HepG2 (cell line): Measurements from ENCODE around the gene NPPC. TPM values are rescaled to one million over a fixed set of nuclear protein-coding genes. Genes with fewer than 3 reads are reported as not detected.

Source experiments
- ATAC-seq: fragments of 200-7000 bp; cut with Tn5 transposase; 3 replicates; pipeline ENCODE4 v1.9.1; 2020; ENCODE audit warnings: mild to moderate bottlenecking, moderate library complexity
- BruUV-seq: library from RNA; stranded (reverse); fragments of 400-500 nt; replicated peaks from 2 replicates; lab custom pipeline; 2021; lab: Mats Ljungman, UMichigan
- CTCF ChIA-PET: fragments of 300-600 bp; formaldehyde crosslinking; extraction: SDS; loops from one replicate; lab custom pipeline; 2021; ENCODE audit warnings: low total read pairs, inconsistent platforms, low intra/inter-chr PET ratio; lab: Yijun Ruan, JAX
- POLR2A ChIA-PET: fragments of 350-600 bp; sonication (Branson Sonifier 250); formaldehyde crosslinking; loops from one replicate; lab custom pipeline; 2020; ENCODE audit warnings: antibody characterized with exemption, inconsistent platforms; lab: Yijun Ruan, JAX
- DNase-seq: peaks from one replicate; pipeline ENCODE4 v3.0.0-alpha.2; 2015; ENCODE audit warnings: low spot score
- FAIRE-seq: peaks from 3 replicates; lab custom pipeline; 2011; peaks lifted over from hg19 to GRCh38; lab: Jason Lieb, UNC
- H2AFZ ChIP-seq: one replicate; pipeline ENCODE4 v1.6.1; 2011; ENCODE audit warnings: low read length, inconsistent platforms
- H3K27ac ChIP-seq: fragments of 300-600 bp; 3 replicates; pipeline ENCODE4 v1.8.0; 2011; ENCODE audit warnings: mixed run types, mild to moderate bottlenecking, mixed read lengths, low read length, inconsistent platforms; ENCODE audit not compliant: insufficient read depth; ENCODE audit errors: extremely low read length
- H3K27me3 ChIP-seq, 2 experiments: fragments of 200-600 bp in 1 of 2; 2 replicates in 1 of 2; 3 replicates in 1 of 2; pipeline versions ENCODE4 v1.6.0 to v1.8.0; 2011; ENCODE audit warnings: low read length in 2 of 2, mild to moderate bottlenecking in 2 of 2, moderate library complexity in 2 of 2, inconsistent platforms in 1 of 2; ENCODE audit not compliant: insufficient read depth in 2 of 2, control insufficient read depth in 1 of 2
- H3K36me3 ChIP-seq, 2 experiments: fragments of 200-600 bp in 1 of 2; replicated peaks in 1 of 2; 2 replicates in 1 of 2; 3 replicates in 1 of 2; pipeline versions ENCODE4 v1.5.1 to v1.8.0; 2011; ENCODE audit warnings: low read length in 2 of 2, inconsistent platforms in 1 of 2; ENCODE audit not compliant: insufficient read depth in 2 of 2, control insufficient read depth in 1 of 2
- H3K4me1 ChIP-seq: 2 replicates; pipeline ENCODE4 v1.5.1; 2012; ENCODE audit warnings: low read length, inconsistent platforms; ENCODE audit not compliant: insufficient read depth
- H3K4me2 ChIP-seq: 2 replicates; pipeline ENCODE4 v1.6.0; 2011; ENCODE audit warnings: low read depth, low read length, inconsistent platforms
- H3K4me3 ChIP-seq, 3 experiments: fragments of 200-600 bp in 1 of 3; sonication (generic), shearing (Covaris generic) in 1 of 3; replicated peaks in 1 of 3; 2 replicates each; pipeline ENCODE4 v1.5.1; 2011 to 2016; ENCODE audit warnings: low read length in 3 of 3, inconsistent platforms in 2 of 3, low read depth in 2 of 3, mild to moderate bottlenecking in 2 of 3, control low read depth in 1 of 3, mixed read lengths in 1 of 3; ENCODE audit not compliant: insufficient read depth in 1 of 3
- H3K79me2 ChIP-seq: one replicate; pipeline ENCODE4 v1.6.1; 2011; ENCODE audit warnings: low read length, inconsistent platforms; ENCODE audit not compliant: insufficient read depth
- H3K9ac ChIP-seq: 2 replicates; pipeline ENCODE4 v1.6.0; 2011; ENCODE audit warnings: mild to moderate bottlenecking, low read depth, low read length, inconsistent platforms; ENCODE audit not compliant: insufficient read depth
- H3K9me3 ChIP-seq: 2 replicates; pipeline ENCODE4 v1.5.1; 2012; ENCODE audit warnings: mild to moderate bottlenecking, low read length
- H4K20me1 ChIP-seq: 2 replicates; pipeline ENCODE4 v1.6.0; 2011; ENCODE audit warnings: inconsistent platforms, mild to moderate bottlenecking, low read length, moderate library complexity; ENCODE audit not compliant: insufficient read depth
- CHD2 ChIP-seq: IDR thresholded peaks from 2 replicates; pipeline ENCODE4 v1.6.1; 2011; ENCODE audit warnings: low read depth, low read length, improper control_type of control experiment
- E2F2 ChIP-seq: sonication (generic); formaldehyde crosslinking; IDR thresholded peaks from 2 replicates; pipeline ENCODE4 v1.4.0; 2020; ENCODE audit warnings: missing genetic modification reagents, borderline replicate concordance
- ESRRA ChIP-seq: sonication (generic); formaldehyde crosslinking; IDR thresholded peaks from 2 replicates; pipeline ENCODE4 v1.5.1; 2020; ENCODE audit warnings: mild to moderate bottlenecking, low read depth, missing genetic modification reagents
- FOSL2 ChIP-seq: sonication (generic); formaldehyde crosslinking; IDR thresholded peaks from 2 replicates; pipeline ENCODE4 v1.4.0; 2020; ENCODE audit warnings: missing genetic modification reagents
- HMGXB3 ChIP-seq: sonication (generic); formaldehyde crosslinking; IDR thresholded peaks from 2 replicates; pipeline ENCODE4 v1.4.0; 2020; ENCODE audit warnings: missing genetic modification reagents, borderline replicate concordance
- NFE2L2 ChIP-seq: fragments of 150-350 bp; IDR thresholded peaks from 2 replicates; pipeline ENCODE4 v1.6.1; 2014; ENCODE audit warnings: low read length
- RCOR2 ChIP-seq: IDR thresholded peaks from 2 replicates; pipeline ENCODE4 v1.6.1; 2016; ENCODE audit warnings: missing biosample characterization, missing genetic modification reagents
- TBP ChIP-seq: sonication (generic); formaldehyde crosslinking; IDR thresholded peaks from 2 replicates; pipeline ENCODE4 v1.5.0; 2020; ENCODE audit warnings: missing genetic modification reagents
- ZNF143 ChIP-seq: sonication (generic); formaldehyde crosslinking; IDR thresholded peaks from 2 replicates; pipeline ENCODE4 v1.4.0; 2020; ENCODE audit warnings: missing genetic modification reagents
- ZNF235 ChIP-seq: sonication (generic); formaldehyde crosslinking; IDR thresholded peaks from 2 replicates; pipeline ENCODE4 v1.8.1; 2023; ENCODE audit warnings: mild to moderate bottlenecking, missing genetic modification reagents, borderline replicate concordance
- ZNF431 ChIP-seq: sonication (generic); formaldehyde crosslinking; IDR thresholded peaks from 2 replicates; pipeline ENCODE4 v1.9.0; 2022; ENCODE audit warnings: missing genetic modification reagents, low read depth, mild to moderate bottlenecking, borderline replicate concordance
- ZNF441 ChIP-seq: sonication (generic); formaldehyde crosslinking; IDR thresholded peaks from 2 replicates; pipeline ENCODE4 v1.7.0; 2021; ENCODE audit warnings: missing genetic modification reagents, borderline replicate concordance
- ZSCAN9 ChIP-seq: IDR thresholded peaks from 2 replicates; pipeline ENCODE4 v1.6.1; 2016; ENCODE audit warnings: borderline replicate concordance
- WGBS: methylation state at CpG from one replicate; pipeline ENCODE4 v1.1.6; 2017; ENCODE audit warnings: low lambda C conversion rate; 5-methylcytosine and 5-hydroxymethylcytosine counted together
- in situ Hi-C: cut with HindIII; loops from 2 replicates; pipeline ENCODE4 v1.10.0; 2017; ENCODE audit warnings: low pct_unique_long_range_greater_than_20kb; ENCODE audit not compliant: extremely low pct_ligation_motif_present
- intact Hi-C: fragments of 100-400 bp; cut with micrococcal nuclease; formaldehyde crosslinking; loops from one replicate; pipeline ENCODE4 v1.10.0; 2022; ENCODE audit not compliant: unreplicated experiment
- polyA plus RNA-seq, 8 experiments: library from polyadenylated mRNA; depleted of rRNA in 3 of 8; stranded (reverse) in 7 of 8; unstranded in 1 of 8; fragments of >200 nt; fragmentation: Illumina TruSeq in 4 of 8; extraction: Trizol in 4 of 8; gene quantifications; 2 replicates each; pipeline versions ENCODE4 v1.2.1 to v1.2.3, GENCODE V29; 2011 to 2016; ENCODE audit warnings: low read depth in 4 of 8, missing spikeins in 1 of 8, mixed read lengths in 1 of 8; ENCODE audit not compliant: insufficient read depth in 1 of 8
- total RNA-seq, 5 experiments: library from RNA; depleted of rRNA; stranded (reverse); fragments of >200 nt; fragmentation: Illumina TruSeq; extraction: Trizol; gene quantifications; 2 replicates each; pipeline ENCODE4 v1.2.3, GENCODE V29; 2016; ENCODE audit warnings: low read depth in 1 of 5
- TF ChIP-seq, protein P1 (sequence below): sonication (generic); formaldehyde crosslinking; conservative IDR thresholded peaks from 2 replicates; pipeline ENCODE4 v1.8.0; 2022; ENCODE audit warnings: missing genetic modification reagents
- TF ChIP-seq, protein P2 (sequence below): sonication (generic); formaldehyde crosslinking; IDR thresholded peaks from 2 replicates; pipeline ENCODE4 v1.4.0; 2020; ENCODE audit warnings: missing genetic modification reagents

NPPC gene
- total and polyA plus RNA-seq, 2 of the 13 experiments (the other 11 are each of a cell fraction or from before 2014, with no cell fraction given), result 0.11 TPM; not detected in 1

GRCh38 chr2:231923010-231923344, 3.2 kb downstream of the NPPC start:
- no peak for FAIRE-seq
- no peak for TF ChIP-seq ZNF431 (CRISPR knock-in tag)
- no peak for TF ChIP-seq ZSCAN9 (CRISPR knock-in tag)
- TF ChIP-seq ESRRA (CRISPR knock-in tag), result no peak
- TF ChIP-seq RCOR2 (CRISPR knock-in tag), result no peak
- no peak for TF ChIP-seq ZNF441
- TF ChIP-seq HMGXB3 (CRISPR knock-in tag), result no peak
- TF ChIP-seq TBP, result no peak
- TF ChIP-seq E2F2 (CRISPR knock-in tag), result no peak
- TF ChIP-seq ZNF143, result no peak
- no peak for TF ChIP-seq ZNF235 (CRISPR knock-in tag)
- no peak for TF ChIP-seq FOSL2
- TF ChIP-seq CHD2, result no peak
- TF ChIP-seq, protein P1, sequence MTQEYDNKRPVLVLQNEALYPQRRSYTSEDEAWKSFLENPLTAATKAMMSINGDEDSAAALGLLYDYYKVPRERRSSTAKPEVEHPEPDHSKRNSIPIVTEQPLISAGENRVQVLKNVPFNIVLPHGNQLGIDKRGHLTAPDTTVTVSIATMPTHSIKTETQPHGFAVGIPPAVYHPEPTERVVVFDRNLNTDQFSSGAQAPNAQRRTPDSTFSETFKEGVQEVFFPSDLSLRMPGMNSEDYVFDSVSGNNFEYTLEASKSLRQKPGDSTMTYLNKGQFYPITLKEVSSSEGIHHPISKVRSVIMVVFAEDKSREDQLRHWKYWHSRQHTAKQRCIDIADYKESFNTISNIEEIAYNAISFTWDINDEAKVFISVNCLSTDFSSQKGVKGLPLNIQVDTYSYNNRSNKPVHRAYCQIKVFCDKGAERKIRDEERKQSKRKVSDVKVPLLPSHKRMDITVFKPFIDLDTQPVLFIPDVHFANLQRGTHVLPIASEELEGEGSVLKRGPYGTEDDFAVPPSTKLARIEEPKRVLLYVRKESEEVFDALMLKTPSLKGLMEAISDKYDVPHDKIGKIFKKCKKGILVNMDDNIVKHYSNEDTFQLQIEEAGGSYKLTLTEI (CRISPR knock-in tag), result no peak
- TF ChIP-seq NFE2L2, result peak; percentile 47; the same call in 1 of the 2 replicates
- TF ChIP-seq, protein P2, sequence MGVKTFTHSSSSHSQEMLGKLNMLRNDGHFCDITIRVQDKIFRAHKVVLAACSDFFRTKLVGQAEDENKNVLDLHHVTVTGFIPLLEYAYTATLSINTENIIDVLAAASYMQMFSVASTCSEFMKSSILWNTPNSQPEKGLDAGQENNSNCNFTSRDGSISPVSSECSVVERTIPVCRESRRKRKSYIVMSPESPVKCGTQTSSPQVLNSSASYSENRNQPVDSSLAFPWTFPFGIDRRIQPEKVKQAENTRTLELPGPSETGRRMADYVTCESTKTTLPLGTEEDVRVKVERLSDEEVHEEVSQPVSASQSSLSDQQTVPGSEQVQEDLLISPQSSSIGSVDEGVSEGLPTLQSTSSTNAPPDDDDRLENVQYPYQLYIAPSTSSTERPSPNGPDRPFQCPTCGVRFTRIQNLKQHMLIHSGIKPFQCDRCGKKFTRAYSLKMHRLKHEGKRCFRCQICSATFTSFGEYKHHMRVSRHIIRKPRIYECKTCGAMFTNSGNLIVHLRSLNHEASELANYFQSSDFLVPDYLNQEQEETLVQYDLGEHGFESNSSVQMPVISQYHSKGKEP, result no peak

More at GRCh38 chr2:231923010-231923344, 3.2 kb downstream of the NPPC start:
- no TSS peak for BruUV-seq
- Histone ChIP-seq H3K36me3 (no peaks in the 10 kb centered on the region), H2AFZ (no peak overlapping the region), H3K9me3 (no peaks in the 10 kb centered on the region), H3K9ac (no peak overlapping the region), H3K27ac (no peak overlapping the region), H3K4me1 (peaks cover 44% of the 10 kb centered on the region), H3K27me3 (peaks cover 19 to 92% of the 10 kb centered on the region in 2 experiments; a peak in 4 of 5 replicates), H4K20me1 (no peaks in the 10 kb centered on the region; the same call in 1 of the 2 replicates), H3K79me2 (no peaks in the 10 kb centered on the region), H3K4me3 (no peak overlapping the region), H3K4me2 (no peak overlapping the region)
- intact Hi-C loops (no loop called here), in situ Hi-C loops (loop anchor here (10.0 kb wide), 1 partner anchor 222 kb away; no protein-coding TSS in a partner anchor)
- DNase-seq (no peak), ATAC-seq (no peak)
- ChIA-PET POLR2A (no interaction called here), CTCF (no interaction called here)
- no CpG with 5 or more reads among the region's 3 CpGs for WGBS
